SU-DHL-6 (cell line): ENCODE measurements around the gene MAP7D2.

ENCODE experiments used
- EZH2phosphoT487 ChIP-seq: fragments of 200-600 bp; sonication (generic), shearing (Covaris generic); conservative IDR thresholded peaks from 2 replicates; pipeline ENCODE4 v1.6.1; 2018; ENCODE audit warnings: mild to moderate bottlenecking, antibody characterized with exemption, low read length, moderate library complexity, mixed read lengths
- TF ChIP-seq, protein P1 (sequence below): fragments of 200-600 bp; sonication (generic); IDR thresholded peaks from one replicate; pipeline ENCODE4 v1.5.1; 2017; ENCODE audit warnings: antibody characterized with exemption, mild to moderate bottlenecking, low read length, moderate library complexity; ENCODE audit not compliant: insufficient read depth, poor library complexity, severe bottlenecking

DNA sequence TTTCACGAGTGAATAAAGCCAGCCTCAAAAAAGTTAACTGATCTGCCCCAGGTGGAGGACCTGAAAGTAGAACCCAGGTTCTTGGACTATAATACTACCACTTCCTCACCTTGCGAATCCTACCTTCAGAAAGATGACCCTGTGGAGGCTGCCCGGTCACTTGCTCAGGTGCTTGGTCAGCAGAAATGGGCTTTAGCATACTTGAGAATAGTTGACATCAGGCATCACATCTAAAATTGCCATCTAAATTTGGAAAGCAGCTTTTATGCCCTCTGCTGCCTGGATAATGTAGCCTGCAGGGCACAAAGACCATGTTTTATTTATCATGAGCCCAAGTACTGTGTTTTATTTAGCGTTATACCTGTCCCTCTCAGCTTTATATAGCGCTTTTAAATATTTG is 128.9 kb downstream of the MAP7D2 start:
- TF ChIP-seq, protein P1, sequence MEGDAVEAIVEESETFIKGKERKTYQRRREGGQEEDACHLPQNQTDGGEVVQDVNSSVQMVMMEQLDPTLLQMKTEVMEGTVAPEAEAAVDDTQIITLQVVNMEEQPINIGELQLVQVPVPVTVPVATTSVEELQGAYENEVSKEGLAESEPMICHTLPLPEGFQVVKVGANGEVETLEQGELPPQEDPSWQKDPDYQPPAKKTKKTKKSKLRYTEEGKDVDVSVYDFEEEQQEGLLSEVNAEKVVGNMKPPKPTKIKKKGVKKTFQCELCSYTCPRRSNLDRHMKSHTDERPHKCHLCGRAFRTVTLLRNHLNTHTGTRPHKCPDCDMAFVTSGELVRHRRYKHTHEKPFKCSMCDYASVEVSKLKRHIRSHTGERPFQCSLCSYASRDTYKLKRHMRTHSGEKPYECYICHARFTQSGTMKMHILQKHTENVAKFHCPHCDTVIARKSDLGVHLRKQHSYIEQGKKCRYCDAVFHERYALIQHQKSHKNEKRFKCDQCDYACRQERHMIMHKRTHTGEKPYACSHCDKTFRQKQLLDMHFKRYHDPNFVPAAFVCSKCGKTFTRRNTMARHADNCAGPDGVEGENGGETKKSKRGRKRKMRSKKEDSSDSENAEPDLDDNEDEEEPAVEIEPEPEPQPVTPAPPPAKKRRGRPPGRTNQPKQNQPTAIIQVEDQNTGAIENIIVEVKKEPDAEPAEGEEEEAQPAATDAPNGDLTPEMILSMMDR = no peak
- TF ChIP-seq EZH2phosphoT487 = no peak
